HL-60 (cell line): ENCODE measurements around the gene CTSH.

Experiments used
- GABPA ChIP-seq: IDR thresholded peaks from 2 replicates; pipeline ENCODE4 v1.6.1; 2012; ENCODE audit warnings: low read depth
- POLR2AphosphoS5 ChIP-seq: IDR thresholded peaks from 2 replicates; pipeline ENCODE4 v1.6.1; 2012; ENCODE audit warnings: low read depth
- TF ChIP-seq, protein P1 (sequence below): IDR thresholded peaks from one replicate; pipeline ENCODE4 v1.5.1; 2011; ENCODE audit warnings: low read length, control low read depth, inconsistent platforms; ENCODE audit not compliant: insufficient read depth
- TF ChIP-seq, protein P2 (sequence below): IDR thresholded peaks from 2 replicates; pipeline ENCODE4 v1.6.1; 2012; ENCODE audit warnings: low read depth; ENCODE audit not compliant: insufficient replicate concordance

DNA sequence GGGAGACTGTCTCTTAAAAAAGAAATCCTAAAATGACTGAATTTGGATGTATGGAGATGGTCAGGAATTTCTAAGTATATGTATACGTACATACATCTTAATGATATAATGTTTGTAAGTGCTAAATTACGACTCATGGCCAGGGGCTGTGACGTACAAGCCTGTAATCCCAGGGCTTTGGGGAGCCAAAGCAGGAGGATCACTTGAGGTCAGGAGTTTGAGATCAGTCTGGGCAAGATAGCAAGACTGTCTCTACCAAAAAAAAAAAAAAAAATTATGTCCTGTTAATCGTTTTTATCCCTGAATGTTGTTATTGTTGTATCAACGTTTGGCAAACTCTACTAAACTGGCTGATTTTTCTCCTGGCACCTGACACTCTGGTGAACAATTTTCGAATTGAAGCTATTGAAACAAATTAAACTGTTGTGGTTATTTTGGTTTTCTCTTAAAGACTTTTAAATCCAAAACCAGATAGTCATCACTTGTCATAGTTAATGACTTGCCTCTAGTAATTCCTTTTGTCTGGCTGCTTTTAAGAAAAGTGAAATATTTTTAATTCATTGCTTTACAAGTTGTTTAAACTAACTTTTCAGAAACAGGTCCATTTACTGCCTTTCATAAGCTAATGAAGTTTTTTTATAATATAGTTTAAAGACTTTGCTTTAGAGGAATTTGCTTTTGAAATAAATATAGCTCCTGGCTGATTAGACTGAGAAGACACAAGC lies 65.2 kb downstream of the CTSH start:
- TF ChIP-seq POLR2AphosphoS5 (no peak), GABPA (no peak)
- TF ChIP-seq, protein P1, sequence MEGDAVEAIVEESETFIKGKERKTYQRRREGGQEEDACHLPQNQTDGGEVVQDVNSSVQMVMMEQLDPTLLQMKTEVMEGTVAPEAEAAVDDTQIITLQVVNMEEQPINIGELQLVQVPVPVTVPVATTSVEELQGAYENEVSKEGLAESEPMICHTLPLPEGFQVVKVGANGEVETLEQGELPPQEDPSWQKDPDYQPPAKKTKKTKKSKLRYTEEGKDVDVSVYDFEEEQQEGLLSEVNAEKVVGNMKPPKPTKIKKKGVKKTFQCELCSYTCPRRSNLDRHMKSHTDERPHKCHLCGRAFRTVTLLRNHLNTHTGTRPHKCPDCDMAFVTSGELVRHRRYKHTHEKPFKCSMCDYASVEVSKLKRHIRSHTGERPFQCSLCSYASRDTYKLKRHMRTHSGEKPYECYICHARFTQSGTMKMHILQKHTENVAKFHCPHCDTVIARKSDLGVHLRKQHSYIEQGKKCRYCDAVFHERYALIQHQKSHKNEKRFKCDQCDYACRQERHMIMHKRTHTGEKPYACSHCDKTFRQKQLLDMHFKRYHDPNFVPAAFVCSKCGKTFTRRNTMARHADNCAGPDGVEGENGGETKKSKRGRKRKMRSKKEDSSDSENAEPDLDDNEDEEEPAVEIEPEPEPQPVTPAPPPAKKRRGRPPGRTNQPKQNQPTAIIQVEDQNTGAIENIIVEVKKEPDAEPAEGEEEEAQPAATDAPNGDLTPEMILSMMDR = no peak
- TF ChIP-seq, protein P2, sequence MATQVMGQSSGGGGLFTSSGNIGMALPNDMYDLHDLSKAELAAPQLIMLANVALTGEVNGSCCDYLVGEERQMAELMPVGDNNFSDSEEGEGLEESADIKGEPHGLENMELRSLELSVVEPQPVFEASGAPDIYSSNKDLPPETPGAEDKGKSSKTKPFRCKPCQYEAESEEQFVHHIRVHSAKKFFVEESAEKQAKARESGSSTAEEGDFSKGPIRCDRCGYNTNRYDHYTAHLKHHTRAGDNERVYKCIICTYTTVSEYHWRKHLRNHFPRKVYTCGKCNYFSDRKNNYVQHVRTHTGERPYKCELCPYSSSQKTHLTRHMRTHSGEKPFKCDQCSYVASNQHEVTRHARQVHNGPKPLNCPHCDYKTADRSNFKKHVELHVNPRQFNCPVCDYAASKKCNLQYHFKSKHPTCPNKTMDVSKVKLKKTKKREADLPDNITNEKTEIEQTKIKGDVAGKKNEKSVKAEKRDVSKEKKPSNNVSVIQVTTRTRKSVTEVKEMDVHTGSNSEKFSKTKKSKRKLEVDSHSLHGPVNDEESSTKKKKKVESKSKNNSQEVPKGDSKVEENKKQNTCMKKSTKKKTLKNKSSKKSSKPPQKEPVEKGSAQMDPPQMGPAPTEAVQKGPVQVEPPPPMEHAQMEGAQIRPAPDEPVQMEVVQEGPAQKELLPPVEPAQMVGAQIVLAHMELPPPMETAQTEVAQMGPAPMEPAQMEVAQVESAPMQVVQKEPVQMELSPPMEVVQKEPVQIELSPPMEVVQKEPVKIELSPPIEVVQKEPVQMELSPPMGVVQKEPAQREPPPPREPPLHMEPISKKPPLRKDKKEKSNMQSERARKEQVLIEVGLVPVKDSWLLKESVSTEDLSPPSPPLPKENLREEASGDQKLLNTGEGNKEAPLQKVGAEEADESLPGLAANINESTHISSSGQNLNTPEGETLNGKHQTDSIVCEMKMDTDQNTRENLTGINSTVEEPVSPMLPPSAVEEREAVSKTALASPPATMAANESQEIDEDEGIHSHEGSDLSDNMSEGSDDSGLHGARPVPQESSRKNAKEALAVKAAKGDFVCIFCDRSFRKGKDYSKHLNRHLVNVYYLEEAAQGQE = no peak
